Liver (tissue), 9 donors: ENCODE measurements around the gene HOPX. TPM values are rescaled to one million over a fixed set of nuclear protein-coding genes. Genes with fewer than 3 reads are reported as not detected.
"Not testable (repeated sequence)": the region's sequence is repeated elsewhere in the genome, so short reads cannot be mapped to it uniquely, and the experiment has no call there.

Experiments used
- DNase-seq: peaks from one replicate; pipeline ENCODE4 v3.0.0-alpha.2; 2017; ENCODE audit warnings: low spot score
- H3K27ac ChIP-seq, 2 donors: one replicate each; pipeline ENCODE4 v1.7.0; 2013; ENCODE audit warnings: inconsistent platforms in 2 of 2, low read length in 2 of 2, control low read depth in 1 of 2, low read depth in 1 of 2, mild to moderate bottlenecking in 1 of 2
- H3K27me3 ChIP-seq, 4 donors: one replicate each; pipeline versions ENCODE4 v1.6.1 to v1.7.0; 2013; ENCODE audit warnings: low read length in 3 of 4, inconsistent platforms in 1 of 4, mild to moderate bottlenecking in 1 of 4, moderate library complexity in 1 of 4; ENCODE audit not compliant: control insufficient read depth in 4 of 4, insufficient read depth in 4 of 4
- H3K36me3 ChIP-seq, 4 donors: one replicate each; pipeline versions ENCODE4 v1.6.1 to v1.7.0; 2013; ENCODE audit warnings: low read length in 3 of 4, mild to moderate bottlenecking in 3 of 4, low read depth in 1 of 4, moderate library complexity in 1 of 4; ENCODE audit not compliant: control insufficient read depth in 4 of 4, insufficient read depth in 3 of 4
- H3K4me1 ChIP-seq, 4 donors: one replicate each; pipeline versions ENCODE4 v1.6.1 to v1.7.0; 2013; ENCODE audit warnings: low read length in 3 of 4, mild to moderate bottlenecking in 3 of 4, moderate library complexity in 1 of 4; ENCODE audit not compliant: control insufficient read depth in 4 of 4, insufficient read depth in 4 of 4
- H3K4me3 ChIP-seq, 3 donors: one replicate each; pipeline versions ENCODE4 v1.6.1 to v1.7.0; 2013; ENCODE audit warnings: low read length in 3 of 3, control low read depth in 1 of 3, low read depth in 1 of 3, mild to moderate bottlenecking in 1 of 3
- H3K9ac ChIP-seq, 2 donors: one replicate each; pipeline ENCODE4 v1.7.0; 2013; ENCODE audit warnings: low read length in 2 of 2, mild to moderate bottlenecking in 2 of 2, moderate library complexity in 2 of 2, control low read depth in 1 of 2, low read depth in 1 of 2
- H3K9me3 ChIP-seq, 4 donors: one replicate each; pipeline versions ENCODE4 v1.6.1 to v1.7.0; 2013; ENCODE audit warnings: low read length in 3 of 4; ENCODE audit not compliant: control insufficient read depth in 4 of 4
- EGR1 ChIP-seq, 2 donors: IDR thresholded peaks; 2 replicates each; pipeline ENCODE4 v1.6.1; 2016 to 2018; ENCODE audit warnings: antibody characterized with exemption in 2 of 2, low read depth in 2 of 2
- FOXA2 ChIP-seq: IDR thresholded peaks from 2 replicates; pipeline ENCODE4 v1.6.1; 2016; ENCODE audit warnings: antibody characterized with exemption
- GABPA ChIP-seq, 2 donors: IDR thresholded peaks in 1 of 2; conservative IDR thresholded peaks in 1 of 2; 2 replicates each; pipeline ENCODE4 v1.6.1; 2016; ENCODE audit warnings: antibody characterized with exemption in 2 of 2, mild to moderate bottlenecking in 1 of 2, moderate library complexity in 1 of 2
- HNF4A ChIP-seq, 2 donors: conservative IDR thresholded peaks; 2 replicates each; pipeline ENCODE4 v1.6.1; 2016; ENCODE audit warnings: antibody characterized with exemption in 2 of 2, mild to moderate bottlenecking in 2 of 2
- HNF4G ChIP-seq: IDR thresholded peaks from 2 replicates; pipeline ENCODE4 v1.6.1; 2016; ENCODE audit warnings: antibody characterized with exemption
- JUND ChIP-seq, 2 donors: IDR thresholded peaks; 2 replicates each; pipeline ENCODE4 v1.6.1; 2016; ENCODE audit warnings: antibody characterized with exemption in 2 of 2
- NR2F2 ChIP-seq: IDR thresholded peaks from 2 replicates; pipeline ENCODE4 v1.6.1; 2016; ENCODE audit warnings: antibody characterized with exemption
- RAD21 ChIP-seq, 2 donors: IDR thresholded peaks; 2 replicates each; pipeline ENCODE4 v1.6.1; 2016; ENCODE audit warnings: antibody characterized with exemption in 2 of 2, mild to moderate bottlenecking in 2 of 2
- RXRA ChIP-seq, 2 donors: IDR thresholded peaks; 2 replicates each; pipeline ENCODE4 v1.6.1; 2017 to 2018; ENCODE audit warnings: antibody characterized with exemption in 2 of 2, mild to moderate bottlenecking in 1 of 2
- ZBTB33 ChIP-seq: IDR thresholded peaks from 2 replicates; pipeline ENCODE4 v1.6.1; 2016; ENCODE audit warnings: antibody characterized with exemption
- WGBS: extraction: QIAGEN DNeasy Blood & Tissue Kit; methylation state at CpG from one replicate; pipeline ENCODE4 v1.1.7; 2013; 5-methylcytosine and 5-hydroxymethylcytosine counted together
- polyA plus RNA-seq, 2 donors: library from polyadenylated mRNA; stranded (reverse) in 1 of 2; unstranded in 1 of 2; fragments of 200-250 nt in 1 of 2; fragments of >200 nt in 1 of 2; fragmentation: Nextera tagmentation in 1 of 2; extraction: Ambion mirVana in 1 of 2; gene quantifications; one replicate each; pipeline versions ENCODE4 v1.2.1 to v1.2.3, GENCODE V29; 2013 to 2015
- total RNA-seq, 2 donors: library from RNA; depleted of rRNA; stranded (reverse); fragments of >200 nt; gene quantifications; one replicate each; pipeline ENCODE4 v1.2.3, GENCODE V29; 2014
- TF ChIP-seq, protein P1 (sequence below): IDR thresholded peaks from 2 replicates; pipeline ENCODE4 v1.6.1; 2016; ENCODE audit warnings: antibody characterized with exemption
- TF ChIP-seq, protein P2 (sequence below): fragments of 150-350 bp; IDR thresholded peaks from 2 replicates; pipeline ENCODE4 v1.5.1; 2017; ENCODE audit warnings: improper control_type of control experiment, low read depth, low read length; ENCODE audit not compliant: missing input control
- donor health status: healthy.
- donor health status: healthy.
- donor health status: healthy.
- donor health status: healthy.
- donor health status: healthy.

The HOPX gene
- total and polyA plus RNA-seq, 4 donors: 0.40 to 2.4 (median 0.63) TPM

DNA sequence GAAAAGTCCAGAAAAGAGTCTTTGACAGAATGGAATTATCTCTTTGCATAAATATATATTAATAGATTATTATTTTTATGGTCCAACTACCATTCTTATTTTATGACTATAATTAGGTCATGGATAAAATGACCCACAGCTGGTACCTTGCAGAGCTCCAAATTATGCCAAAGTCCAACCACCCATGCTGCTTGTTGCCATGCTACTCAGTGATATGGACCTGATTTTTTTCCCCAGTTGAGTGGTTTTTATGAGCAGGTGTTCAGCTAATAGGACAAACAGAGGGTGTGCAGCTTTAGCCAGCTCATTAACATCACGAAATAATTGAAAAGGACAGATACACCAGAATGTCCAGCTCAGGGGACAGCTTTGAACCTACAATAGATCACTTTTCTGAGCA, 9.7 kb downstream of the HOPX start:
- TF ChIP-seq EGR1 (IDR thresholded peaks at IDR 0.05; ENCODE audit: low read depth in 2 of 2) (no peak), JUND (IDR thresholded peaks at IDR 0.05) (no peak), RAD21 (IDR thresholded peaks at IDR 0.05) (no peak), RXRA (IDR thresholded peaks at IDR 0.05) (no peak), ZBTB33 (no peak), FOXA2 (no peak), HNF4G (no peak), HNF4A (conservative IDR thresholded peaks at IDR 0.05) (no peak), GABPA (IDR thresholded peaks at IDR 0.05 in 1 of 2, conservative IDR thresholded peaks at IDR 0.05 in 1 of 2) (no peak), NR2F2 (no peak)
- TF ChIP-seq, protein P1, sequence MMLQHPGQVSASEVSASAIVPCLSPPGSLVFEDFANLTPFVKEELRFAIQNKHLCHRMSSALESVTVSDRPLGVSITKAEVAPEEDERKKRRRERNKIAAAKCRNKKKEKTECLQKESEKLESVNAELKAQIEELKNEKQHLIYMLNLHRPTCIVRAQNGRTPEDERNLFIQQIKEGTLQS: no peak
- no peaks in the 10 kb centered on the region for H3K36me3 ChIP-seq
- peaks cover 0 to 3% (median 1%) of the 10 kb centered on the region in 4 donors for H3K9me3 ChIP-seq
- no peak overlapping the region for H3K9ac ChIP-seq
- H3K27me3 ChIP-seq: no peaks in the 10 kb centered on the region
- 57% methylated on average over 1 of the region's 1 CpG for WGBS
- no peak overlapping the region for H3K27ac ChIP-seq
- H3K4me1 ChIP-seq: no peaks in the 10 kb centered on the region
- DNase-seq: no peak
- H3K4me3 ChIP-seq: no peak overlapping the region

DNA sequence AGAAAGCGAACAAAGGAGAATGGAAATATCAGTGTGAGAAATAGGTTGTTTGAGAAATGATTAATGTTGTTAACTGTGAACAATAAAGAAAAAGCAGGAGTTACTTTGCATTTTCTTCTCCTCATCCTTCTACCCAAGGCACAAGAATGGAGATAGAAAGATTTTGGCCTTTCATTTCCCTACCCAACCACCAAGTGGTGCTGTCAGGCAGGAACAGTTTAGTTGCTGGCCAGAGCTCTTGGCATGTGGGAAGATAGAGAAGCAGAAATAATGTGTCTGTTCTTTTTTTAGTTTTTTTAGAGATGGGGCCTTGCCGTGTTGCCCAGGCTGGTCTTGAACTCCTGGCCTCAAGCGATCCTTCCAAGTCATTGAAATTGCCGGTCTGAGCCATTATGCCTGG, 12.8 kb downstream of the HOPX start:
- TF ChIP-seq HNF4A (conservative IDR thresholded peaks at IDR 0.05): no peak
- TF ChIP-seq RAD21 (IDR thresholded peaks at IDR 0.05): peak in 1 of 2 donors; percentile 49
- TF ChIP-seq, protein P2, sequence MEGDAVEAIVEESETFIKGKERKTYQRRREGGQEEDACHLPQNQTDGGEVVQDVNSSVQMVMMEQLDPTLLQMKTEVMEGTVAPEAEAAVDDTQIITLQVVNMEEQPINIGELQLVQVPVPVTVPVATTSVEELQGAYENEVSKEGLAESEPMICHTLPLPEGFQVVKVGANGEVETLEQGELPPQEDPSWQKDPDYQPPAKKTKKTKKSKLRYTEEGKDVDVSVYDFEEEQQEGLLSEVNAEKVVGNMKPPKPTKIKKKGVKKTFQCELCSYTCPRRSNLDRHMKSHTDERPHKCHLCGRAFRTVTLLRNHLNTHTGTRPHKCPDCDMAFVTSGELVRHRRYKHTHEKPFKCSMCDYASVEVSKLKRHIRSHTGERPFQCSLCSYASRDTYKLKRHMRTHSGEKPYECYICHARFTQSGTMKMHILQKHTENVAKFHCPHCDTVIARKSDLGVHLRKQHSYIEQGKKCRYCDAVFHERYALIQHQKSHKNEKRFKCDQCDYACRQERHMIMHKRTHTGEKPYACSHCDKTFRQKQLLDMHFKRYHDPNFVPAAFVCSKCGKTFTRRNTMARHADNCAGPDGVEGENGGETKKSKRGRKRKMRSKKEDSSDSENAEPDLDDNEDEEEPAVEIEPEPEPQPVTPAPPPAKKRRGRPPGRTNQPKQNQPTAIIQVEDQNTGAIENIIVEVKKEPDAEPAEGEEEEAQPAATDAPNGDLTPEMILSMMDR: peak; percentile 12
- no peak for TF ChIP-seq JUND (IDR thresholded peaks at IDR 0.05)
- no peak for TF ChIP-seq ZBTB33
- DNase-seq: no peak
- no peaks in the 10 kb centered on the region for H3K36me3 ChIP-seq
- H3K27ac ChIP-seq: no peak overlapping the region
- WGBS: 90% methylated on average over 4 of the region's 4 CpGs
- H3K9me3 ChIP-seq: peaks cover 0 to 3% (median 1%) of the 10 kb centered on the region in 4 donors
- no peak overlapping the region for H3K9ac ChIP-seq
- H3K27me3 ChIP-seq: peaks cover 0 to 4% (median 0%) of the 10 kb centered on the region in 4 donors
- H3K4me1 ChIP-seq: no peaks in the 10 kb centered on the region
- no peak overlapping the region for H3K4me3 ChIP-seq

- DNase-seq, H3K36me3 ChIP-seq, H3K27me3 ChIP-seq, H3K9ac ChIP-seq, H3K4me3 ChIP-seq, H3K4me1 ChIP-seq, H3K9me3 ChIP-seq, H3K27ac ChIP-seq: not testable (repeated sequence)
- WGBS: 42% methylated on average over 1 of the region's 1 CpG
Observed at GRCh38 chr4:56667396-56667795, 13.7 kb downstream of the HOPX start.
